Measurements from ENCODE around the gene MEIOC. TPM values are rescaled to one million over a fixed set of nuclear protein-coding genes. Genes with fewer than 3 reads are reported as not detected.
"Not testable (repeated sequence)": the region's sequence is repeated elsewhere in the genome, so short reads cannot be mapped to it uniquely, and the experiment has no call there.

MEIOC gene
- total and polyA plus RNA-seq, 2 donors from 2014 or later: 0.26 to 0.28 TPM

GRCh38 chr17:44614862-44615261 lies 41.4 kb upstream of the MEIOC start:
- Histone ChIP-seq H3K4me1 (ENCODE audit: control insufficient read depth in 2 of 3, insufficient read depth in 2 of 3, low read depth in 1 of 3, low read length in 3 of 3) (no peaks in the 10 kb centered on the region), H3K36me3 (ENCODE audit: control insufficient read depth in 2 of 3, insufficient read depth in 3 of 3, low read length in 3 of 3) (no peaks in the 10 kb centered on the region), H3K27ac (ENCODE audit: low read depth in 2 of 2, low read length in 2 of 2) (no peak overlapping the region), H3K9me3 (ENCODE audit: control insufficient read depth in 2 of 3, insufficient read depth in 1 of 3, low read length in 3 of 3) (no peaks in the 10 kb centered on the region), H3K4me3 (ENCODE audit: low read length in 3 of 3) (no peak overlapping the region), H3K9ac (ENCODE audit: low read length in 3 of 3) (no peak overlapping the region), H3K27me3 (ENCODE audit: control insufficient read depth, insufficient read depth, low read length) (no peaks in the 10 kb centered on the region)
- no peak for TF ChIP-seq CTCF (IDR thresholded peaks at IDR 0.05; ENCODE audit: borderline replicate concordance, extremely low read depth, insufficient read depth)
- FAIRE-seq (no peak), DNase-seq (no peak)
- intact Hi-C loops (cut with DNase I): no loop called here

GRCh38 chr17:44618652-44619051 lies 37.6 kb upstream of the MEIOC start:
- FAIRE-seq; H3K36me3 ChIP-seq (ENCODE audit: control insufficient read depth in 2 of 3, insufficient read depth in 3 of 3, low read length in 3 of 3); H3K4me1 ChIP-seq (ENCODE audit: control insufficient read depth in 2 of 3, insufficient read depth in 2 of 3, low read depth in 1 of 3, low read length in 3 of 3); H3K9ac ChIP-seq (ENCODE audit: low read length in 3 of 3); H3K9me3 ChIP-seq (ENCODE audit: control insufficient read depth in 2 of 3, insufficient read depth in 1 of 3, low read length in 3 of 3); intact Hi-C loops (cut with DNase I); H3K4me3 ChIP-seq (ENCODE audit: low read length in 3 of 3); DNase-seq; H3K27me3 ChIP-seq (ENCODE audit: control insufficient read depth, insufficient read depth, low read length); H3K27ac ChIP-seq (ENCODE audit: low read depth in 2 of 2, low read length in 2 of 2): not testable (repeated sequence)

- Histone ChIP-seq H3K27ac (ENCODE audit: low read depth in 2 of 2, low read length in 2 of 2) (no peak overlapping the region), H3K9me3 (ENCODE audit: control insufficient read depth in 2 of 3, insufficient read depth in 1 of 3, low read length in 3 of 3) (no peaks in the 10 kb centered on the region), H3K36me3 (ENCODE audit: control insufficient read depth in 2 of 3, insufficient read depth in 3 of 3, low read length in 3 of 3) (no peaks in the 10 kb centered on the region), H3K4me3 (ENCODE audit: low read length in 3 of 3) (no peak overlapping the region), H3K9ac (ENCODE audit: low read length in 3 of 3) (no peak overlapping the region), H3K4me1 (ENCODE audit: control insufficient read depth in 2 of 3, insufficient read depth in 2 of 3, low read depth in 1 of 3, low read length in 3 of 3) (peaks cover 0 to 7% (median 5%) of the 10 kb centered on the region in 3 donors), H3K27me3 (ENCODE audit: control insufficient read depth, insufficient read depth, low read length) (no peaks in the 10 kb centered on the region)
- FAIRE-seq (no peak), DNase-seq (peak in 1 of 5 donors; percentile 29)
- intact Hi-C loops (cut with DNase I): no loop called here
- TF ChIP-seq CTCF (IDR thresholded peaks at IDR 0.05; ENCODE audit: borderline replicate concordance, extremely low read depth, insufficient read depth): no peak
These were observed 33.1 kb upstream of the MEIOC start for GRCh38 chr17:44623070-44623725.

- Histone ChIP-seq H3K27me3 (ENCODE audit: control insufficient read depth, insufficient read depth, low read length) (no peaks in the 10 kb centered on the region), H3K9ac (ENCODE audit: low read length in 3 of 3) (peak overlapping the region in 1 of 3 donors; percentile 43), H3K27ac (ENCODE audit: low read depth in 2 of 2, low read length in 2 of 2) (no peak overlapping the region), H3K9me3 (ENCODE audit: control insufficient read depth in 2 of 3, insufficient read depth in 1 of 3, low read length in 3 of 3) (no peaks in the 10 kb centered on the region), H3K4me3 (ENCODE audit: low read length in 3 of 3) (peak overlapping the region in 1 of 3 donors; percentile 54), H3K36me3 (ENCODE audit: control insufficient read depth in 2 of 3, insufficient read depth in 3 of 3, low read length in 3 of 3) (no peaks in the 10 kb centered on the region), H3K4me1 (ENCODE audit: control insufficient read depth in 2 of 3, insufficient read depth in 2 of 3, low read depth in 1 of 3, low read length in 3 of 3) (peaks cover 3 to 8% (median 5%) of the 10 kb centered on the region in 3 donors)
- DNase-seq (peak in 3 of 5 donors; percentile 30 to 71 (median 45)), FAIRE-seq (no peak)
- intact Hi-C loops (cut with DNase I): loop anchor here (5.0 kb wide), 1 partner anchor 95 kb away; no protein-coding TSS in a partner anchor
- no peak for TF ChIP-seq CTCF (IDR thresholded peaks at IDR 0.05; ENCODE audit: borderline replicate concordance, extremely low read depth, insufficient read depth)
These were observed 28.6 kb upstream of the MEIOC start for GRCh38 chr17:44627513-44628242.
